ENCODE results near the gene LCE3A.

GRCh38 chr1:152599934-152600333, 23.0 kb downstream of the LCE3A start, which contains the start of gene LCE3C:
- TF ChIP-seq, protein P1, sequence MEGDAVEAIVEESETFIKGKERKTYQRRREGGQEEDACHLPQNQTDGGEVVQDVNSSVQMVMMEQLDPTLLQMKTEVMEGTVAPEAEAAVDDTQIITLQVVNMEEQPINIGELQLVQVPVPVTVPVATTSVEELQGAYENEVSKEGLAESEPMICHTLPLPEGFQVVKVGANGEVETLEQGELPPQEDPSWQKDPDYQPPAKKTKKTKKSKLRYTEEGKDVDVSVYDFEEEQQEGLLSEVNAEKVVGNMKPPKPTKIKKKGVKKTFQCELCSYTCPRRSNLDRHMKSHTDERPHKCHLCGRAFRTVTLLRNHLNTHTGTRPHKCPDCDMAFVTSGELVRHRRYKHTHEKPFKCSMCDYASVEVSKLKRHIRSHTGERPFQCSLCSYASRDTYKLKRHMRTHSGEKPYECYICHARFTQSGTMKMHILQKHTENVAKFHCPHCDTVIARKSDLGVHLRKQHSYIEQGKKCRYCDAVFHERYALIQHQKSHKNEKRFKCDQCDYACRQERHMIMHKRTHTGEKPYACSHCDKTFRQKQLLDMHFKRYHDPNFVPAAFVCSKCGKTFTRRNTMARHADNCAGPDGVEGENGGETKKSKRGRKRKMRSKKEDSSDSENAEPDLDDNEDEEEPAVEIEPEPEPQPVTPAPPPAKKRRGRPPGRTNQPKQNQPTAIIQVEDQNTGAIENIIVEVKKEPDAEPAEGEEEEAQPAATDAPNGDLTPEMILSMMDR (IDR thresholded peaks at IDR 0.05) = no peak
- TF ChIP-seq POLR2A (IDR thresholded peaks at IDR 0.05) = no peak
